GM21576 (cell line): ENCODE data around the gene IRX3.

Source experiments
- ATAC-seq: cut with Tn5 transposase; IDR thresholded peaks from one replicate; pipeline ENCODE4 v1.9.1; 2021; ENCODE audit warnings: mild to moderate bottlenecking, moderate library complexity; ENCODE audit not compliant: unreplicated experiment

The IRX3 gene

DNA sequence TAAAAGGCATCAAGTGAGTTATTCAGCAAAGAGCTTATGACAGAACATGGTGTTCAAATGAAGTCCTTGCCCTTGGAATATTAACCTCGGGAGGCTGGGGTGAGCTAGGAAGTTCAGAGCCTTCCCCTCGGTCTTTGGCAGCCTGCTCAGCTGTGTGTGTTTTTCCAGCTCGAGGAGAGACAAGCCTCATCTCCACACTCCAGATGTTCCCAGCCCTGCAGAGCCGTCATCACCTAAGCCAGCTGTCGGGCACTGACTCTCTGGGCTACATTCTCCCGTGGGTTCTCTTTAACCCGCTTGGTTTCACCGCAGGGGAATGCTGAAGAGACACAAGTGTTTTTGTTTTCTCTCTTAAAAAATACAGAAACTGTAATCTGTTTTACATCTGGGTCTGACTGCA lies 47.1 kb downstream of the IRX3 start:
- ATAC-seq, result no peak

DNA sequence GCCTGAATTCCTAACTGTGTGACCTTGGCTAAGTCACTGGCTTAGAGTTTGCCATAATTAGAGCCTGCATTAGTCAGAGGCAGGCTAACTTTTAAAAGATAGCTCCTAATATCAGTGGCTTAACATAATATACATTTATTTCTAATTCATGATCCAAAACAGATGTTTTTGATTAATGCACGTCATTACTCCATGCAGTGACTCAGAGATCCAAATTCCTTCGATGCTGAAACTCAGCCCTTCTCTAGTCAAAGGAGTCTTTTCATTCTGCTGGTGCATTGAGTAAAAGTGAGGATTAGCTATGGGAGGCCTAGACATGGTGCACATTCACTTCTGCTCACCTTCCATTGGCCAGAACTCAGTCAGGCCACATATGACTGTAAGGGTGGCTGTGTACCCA lies 49.8 kb downstream of the IRX3 start:
- no peak for ATAC-seq

DNA sequence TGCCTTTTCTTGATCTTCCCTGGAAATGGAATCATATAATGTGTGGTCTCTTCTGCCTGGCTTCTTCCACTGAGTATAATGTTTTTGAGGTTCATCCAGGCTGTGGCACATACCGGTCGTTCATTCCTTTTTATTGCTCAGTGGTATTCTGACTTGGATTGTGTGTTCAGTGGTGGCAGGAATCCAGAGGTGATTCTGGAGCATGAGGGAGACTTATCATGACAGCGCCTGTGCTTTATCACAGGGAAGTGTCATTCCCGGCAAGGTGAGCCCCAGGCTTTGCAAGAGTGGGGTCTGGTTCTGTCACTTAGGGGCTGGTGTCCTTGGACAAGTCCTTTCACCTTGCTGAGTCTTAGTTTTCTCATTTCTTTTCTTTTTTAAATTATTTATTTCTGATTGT lies 53.0 kb downstream of the IRX3 start:
- no peak for ATAC-seq
